HepG2 (cell line): ENCODE data around the gene RALY. TPM values are rescaled to one million over a fixed set of nuclear protein-coding genes. Genes with fewer than 3 reads are reported as not detected.

ENCODE experiments used
- FOXC1 ChIP-seq: sonication (generic); formaldehyde crosslinking; IDR thresholded peaks from 2 replicates; pipeline ENCODE4 v1.8.0; 2022; ENCODE audit warnings: mild to moderate bottlenecking, missing genetic modification reagents, borderline replicate concordance
- HOXA5 ChIP-seq: sonication (generic); formaldehyde crosslinking; IDR thresholded peaks from 2 replicates; pipeline ENCODE4 v1.4.0; 2020; ENCODE audit warnings: missing genetic modification reagents
- JDP2 ChIP-seq: sonication (generic); formaldehyde crosslinking; IDR thresholded peaks from 2 replicates; pipeline ENCODE4 v1.8.1; 2022; ENCODE audit warnings: missing genetic modification reagents, borderline replicate concordance
- MAZ ChIP-seq, 2 experiments: sonication (generic) in 1 of 2; formaldehyde crosslinking in 1 of 2; IDR thresholded peaks; 2 replicates each; pipeline versions ENCODE4 v1.5.0 to v1.6.1; 2012 to 2020; ENCODE audit warnings: low read depth in 2 of 2, mild to moderate bottlenecking in 2 of 2, borderline replicate concordance in 1 of 2, improper control_type of control experiment in 1 of 2, low read length in 1 of 2, missing genetic modification reagents in 1 of 2, moderate library complexity in 1 of 2
- RELA ChIP-seq: sonication (generic); formaldehyde crosslinking; IDR thresholded peaks from 2 replicates; pipeline ENCODE4 v1.4.0; 2020; ENCODE audit warnings: missing genetic modification reagents
- SRSF4 ChIP-seq: fragments of 200-400 bp; formaldehyde crosslinking; IDR thresholded peaks from one replicate; pipeline ENCODE4 v1.6.1; 2018; ENCODE audit warnings: mild to moderate bottlenecking, low read depth, low read length, moderate library complexity; ENCODE audit not compliant: poor library complexity, severe bottlenecking
- TAF1 ChIP-seq: sonication (generic); formaldehyde crosslinking; IDR thresholded peaks from 2 replicates; pipeline ENCODE4 v1.4.0; 2020; ENCODE audit warnings: missing genetic modification reagents
- TBX3 ChIP-seq: fragments of 450-650 bp; IDR thresholded peaks from 2 replicates; pipeline ENCODE4 v1.6.1; 2017; ENCODE audit warnings: antibody characterized with exemption, mild to moderate bottlenecking, inconsistent platforms, borderline replicate concordance
- TFAP4 ChIP-seq: sonication (generic); IDR thresholded peaks from 2 replicates; pipeline ENCODE4 v1.6.1; 2016; ENCODE audit warnings: low read depth, borderline replicate concordance
- ZFP36 ChIP-seq: fragments of 150-350 bp; IDR thresholded peaks from 2 replicates; pipeline ENCODE4 v1.6.1; 2018; ENCODE audit warnings: borderline replicate concordance, low read length, low read depth; ENCODE audit not compliant: partially characterized antibody
- ZKSCAN8 ChIP-seq: IDR thresholded peaks from 2 replicates; pipeline ENCODE4 v1.6.1; 2016; ENCODE audit warnings: borderline replicate concordance, missing genetic modification reagents, missing compliant biosample characterization
- ZNF205 ChIP-seq: IDR thresholded peaks from 2 replicates; pipeline ENCODE4 v1.6.1; 2018; ENCODE audit warnings: missing biosample characterization, missing genetic modification reagents
- ZNF263 ChIP-seq: sonication (generic); formaldehyde crosslinking; IDR thresholded peaks from 2 replicates; pipeline ENCODE4 v1.4.0; 2020; ENCODE audit warnings: missing genetic modification reagents
- ZNF329 ChIP-seq: sonication (generic); formaldehyde crosslinking; IDR thresholded peaks from 2 replicates; pipeline ENCODE4 v1.9.0; 2021; ENCODE audit warnings: low read depth, mild to moderate bottlenecking, missing genetic modification reagents
- ZNF451 ChIP-seq: sonication (generic); formaldehyde crosslinking; IDR thresholded peaks from 2 replicates; pipeline ENCODE4 v1.5.0; 2020; ENCODE audit warnings: mild to moderate bottlenecking, missing genetic modification reagents
- ZNF567 ChIP-seq: sonication (generic); formaldehyde crosslinking; IDR thresholded peaks from 2 replicates; pipeline ENCODE4 v1.8.1; 2023; ENCODE audit warnings: mild to moderate bottlenecking, missing genetic modification reagents, borderline replicate concordance
- polyA plus RNA-seq, 8 experiments: library from polyadenylated mRNA; depleted of rRNA in 3 of 8; stranded (reverse) in 7 of 8; unstranded in 1 of 8; fragments of >200 nt; fragmentation: Illumina TruSeq in 4 of 8; extraction: Trizol in 4 of 8; gene quantifications; 2 replicates each; pipeline versions ENCODE4 v1.2.1 to v1.2.3, GENCODE V29; 2011 to 2016; ENCODE audit warnings: low read depth in 4 of 8, missing spikeins in 1 of 8, mixed read lengths in 1 of 8; ENCODE audit not compliant: insufficient read depth in 1 of 8
- total RNA-seq, 5 experiments: library from RNA; depleted of rRNA; stranded (reverse); fragments of >200 nt; fragmentation: Illumina TruSeq; extraction: Trizol; gene quantifications; 2 replicates each; pipeline ENCODE4 v1.2.3, GENCODE V29; 2016; ENCODE audit warnings: low read depth in 1 of 5
- TF ChIP-seq, protein P1 (sequence below): sonication (generic); formaldehyde crosslinking; IDR thresholded peaks from 2 replicates; pipeline ENCODE4 v1.4.0; 2020; ENCODE audit warnings: mild to moderate bottlenecking, low read depth, missing genetic modification reagents
- TF ChIP-seq, protein P2 (sequence below): sonication (generic); formaldehyde crosslinking; IDR thresholded peaks from 2 replicates; pipeline ENCODE4 v1.5.0; 2020; ENCODE audit warnings: missing genetic modification reagents, mild to moderate bottlenecking, borderline replicate concordance
- TF ChIP-seq, protein P3 (sequence below): sonication (generic); formaldehyde crosslinking; IDR thresholded peaks from 2 replicates; pipeline ENCODE4 v1.8.1; 2023; ENCODE audit warnings: mild to moderate bottlenecking, missing genetic modification reagents
- TF ChIP-seq, protein P4 (sequence below): sonication (generic); formaldehyde crosslinking; IDR thresholded peaks from 2 replicates; pipeline ENCODE4 v1.4.0; 2020; ENCODE audit warnings: mild to moderate bottlenecking, missing genetic modification reagents, borderline replicate concordance
- TF ChIP-seq, protein P5 (sequence below): sonication (generic); formaldehyde crosslinking; IDR thresholded peaks from 2 replicates; pipeline ENCODE4 v1.8.1; 2022; ENCODE audit warnings: mild to moderate bottlenecking, missing genetic modification reagents

The RALY gene
- total and polyA plus RNA-seq, 2 of the 13 experiments (the other 11 are each of a cell fraction or from before 2014, with no cell fraction given) = 178 to 186 TPM

- TF ChIP-seq, protein P1, sequence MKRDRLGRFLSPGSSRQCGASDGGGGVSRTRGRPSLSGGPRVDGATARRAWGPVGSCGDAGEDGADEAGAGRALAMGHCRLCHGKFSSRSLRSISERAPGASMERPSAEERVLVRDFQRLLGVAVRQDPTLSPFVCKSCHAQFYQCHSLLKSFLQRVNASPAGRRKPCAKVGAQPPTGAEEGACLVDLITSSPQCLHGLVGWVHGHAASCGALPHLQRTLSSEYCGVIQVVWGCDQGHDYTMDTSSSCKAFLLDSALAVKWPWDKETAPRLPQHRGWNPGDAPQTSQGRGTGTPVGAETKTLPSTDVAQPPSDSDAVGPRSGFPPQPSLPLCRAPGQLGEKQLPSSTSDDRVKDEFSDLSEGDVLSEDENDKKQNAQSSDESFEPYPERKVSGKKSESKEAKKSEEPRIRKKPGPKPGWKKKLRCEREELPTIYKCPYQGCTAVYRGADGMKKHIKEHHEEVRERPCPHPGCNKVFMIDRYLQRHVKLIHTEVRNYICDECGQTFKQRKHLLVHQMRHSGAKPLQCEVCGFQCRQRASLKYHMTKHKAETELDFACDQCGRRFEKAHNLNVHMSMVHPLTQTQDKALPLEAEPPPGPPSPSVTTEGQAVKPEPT (CRISPR knock-in tag) = no peak; the same call in none of the 2 replicates
- TF ChIP-seq SRSF4 (no peak), ZNF205 (CRISPR knock-in tag) (peak; percentile 80; the same call in 1 of the 2 replicates), FOXC1 (peak; percentile 86; the same call in 1 of the 2 replicates), TAF1 (CRISPR knock-in tag) (no peak), MAZ (IDR thresholded peaks at IDR 0.05; ENCODE audit: borderline replicate concordance, low read depth, low read length) (peak; percentile 99), MAZ (CRISPR knock-in tag; IDR thresholded peaks at IDR 0.05; ENCODE audit: low read depth) (peak; percentile 77), ZNF451 (CRISPR knock-in tag) (no peak; the same call in 1 of the 2 replicates), RELA (CRISPR knock-in tag) (no peak), HOXA5 (CRISPR knock-in tag) (0 out of 2 replicates have a peak, but pooled peaks have one; percentile 48), ZKSCAN8 (peak; percentile 40; the same call in 1 of the 2 replicates), JDP2 (no peak; the same call in 1 of the 2 replicates), TBX3 (no peak), TFAP4 (peak; percentile 66; the same call in 1 of the 2 replicates), ZNF567 (no peak), ZNF263 (no peak), ZFP36 (no peak), ZNF329 (CRISPR knock-in tag) (no peak)
- TF ChIP-seq, protein P2, sequence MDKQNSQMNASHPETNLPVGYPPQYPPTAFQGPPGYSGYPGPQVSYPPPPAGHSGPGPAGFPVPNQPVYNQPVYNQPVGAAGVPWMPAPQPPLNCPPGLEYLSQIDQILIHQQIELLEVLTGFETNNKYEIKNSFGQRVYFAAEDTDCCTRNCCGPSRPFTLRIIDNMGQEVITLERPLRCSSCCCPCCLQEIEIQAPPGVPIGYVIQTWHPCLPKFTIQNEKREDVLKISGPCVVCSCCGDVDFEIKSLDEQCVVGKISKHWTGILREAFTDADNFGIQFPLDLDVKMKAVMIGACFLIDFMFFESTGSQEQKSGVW (CRISPR knock-in tag) = peak; percentile 91
- TF ChIP-seq, protein P3, sequence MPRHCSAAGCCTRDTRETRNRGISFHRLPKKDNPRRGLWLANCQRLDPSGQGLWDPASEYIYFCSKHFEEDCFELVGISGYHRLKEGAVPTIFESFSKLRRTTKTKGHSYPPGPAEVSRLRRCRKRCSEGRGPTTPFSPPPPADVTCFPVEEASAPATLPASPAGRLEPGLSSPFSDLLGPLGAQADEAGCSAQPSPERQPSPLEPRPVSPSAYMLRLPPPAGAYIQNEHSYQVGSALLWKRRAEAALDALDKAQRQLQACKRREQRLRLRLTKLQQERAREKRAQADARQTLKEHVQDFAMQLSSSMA (CRISPR knock-in tag) = peak; percentile 86
- TF ChIP-seq, protein P4, sequence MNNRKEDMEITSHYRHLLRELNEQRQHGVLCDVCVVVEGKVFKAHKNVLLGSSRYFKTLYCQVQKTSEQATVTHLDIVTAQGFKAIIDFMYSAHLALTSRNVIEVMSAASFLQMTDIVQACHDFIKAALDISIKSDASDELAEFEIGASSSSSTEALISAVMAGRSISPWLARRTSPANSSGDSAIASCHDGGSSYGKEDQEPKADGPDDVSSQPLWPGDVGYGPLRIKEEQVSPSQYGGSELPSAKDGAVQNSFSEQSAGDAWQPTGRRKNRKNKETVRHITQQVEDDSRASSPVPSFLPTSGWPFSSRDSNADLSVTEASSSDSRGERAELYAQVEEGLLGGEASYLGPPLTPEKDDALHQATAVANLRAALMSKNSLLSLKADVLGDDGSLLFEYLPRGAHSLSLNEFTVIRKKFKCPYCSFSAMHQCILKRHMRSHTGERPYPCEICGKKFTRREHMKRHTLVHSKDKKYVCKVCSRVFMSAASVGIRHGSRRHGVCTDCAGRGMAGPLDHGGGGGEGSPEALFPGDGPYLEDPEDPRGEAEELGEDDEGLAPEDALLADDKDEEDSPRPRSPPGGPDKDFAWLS = peak; percentile 68
- TF ChIP-seq, protein P5, sequence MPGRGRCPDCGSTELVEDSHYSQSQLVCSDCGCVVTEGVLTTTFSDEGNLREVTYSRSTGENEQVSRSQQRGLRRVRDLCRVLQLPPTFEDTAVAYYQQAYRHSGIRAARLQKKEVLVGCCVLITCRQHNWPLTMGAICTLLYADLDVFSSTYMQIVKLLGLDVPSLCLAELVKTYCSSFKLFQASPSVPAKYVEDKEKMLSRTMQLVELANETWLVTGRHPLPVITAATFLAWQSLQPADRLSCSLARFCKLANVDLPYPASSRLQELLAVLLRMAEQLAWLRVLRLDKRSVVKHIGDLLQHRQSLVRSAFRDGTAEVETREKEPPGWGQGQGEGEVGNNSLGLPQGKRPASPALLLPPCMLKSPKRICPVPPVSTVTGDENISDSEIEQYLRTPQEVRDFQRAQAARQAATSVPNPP (CRISPR knock-in tag) = no peak; the same call in 1 of the 2 replicates
Observed at GRCh38 chr20:33994222-33994913, 657 bp downstream of the RALY start (continued).
